ENCODE data around the gene CPHXL2.

CPHXL2 gene

GRCh38 chr16:75676909-75677308 lies at the start of gene CPHXL2:
Gene CPHXL2 (minus strand): TSS chr16:75677009. CDS start chr16:75676999, 10 bp downstream.
- Histone ChIP-seq H3K36me3 (ENCODE audit: insufficient read depth, low read length) (no peaks in the 10 kb centered on the region), H3K9ac (ENCODE audit: low read depth, low read length) (no peak within 1 kb of the TSS), H3K4me1 (ENCODE audit: insufficient read depth, low read length) (no peaks in the 10 kb centered on the region), H3K9me3 (ENCODE audit: control insufficient read depth, insufficient read depth, low read length) (no peaks in the 10 kb centered on the region)

GRCh38 chr16:75726390-75726789 lies 49.6 kb upstream of the CPHXL2 start, which contains the start of gene CPHXL:
Gene CPHXL (minus strand): TSS chr16:75726490. CDS start chr16:75726442, 48 bp downstream.
- Histone ChIP-seq H3K9me3 (ENCODE audit: control insufficient read depth, insufficient read depth, low read length) (no peaks in the 10 kb centered on the region), H3K4me1 (ENCODE audit: insufficient read depth, low read length) (no peaks in the 10 kb centered on the region), H3K36me3 (ENCODE audit: insufficient read depth, low read length) (no peaks in the 10 kb centered on the region), H3K9ac (ENCODE audit: low read depth, low read length) (no peak within 1 kb of the TSS)

- Histone ChIP-seq H3K9ac (ENCODE audit: low read depth, low read length) (no peak overlapping the region), H3K9me3 (ENCODE audit: control insufficient read depth, insufficient read depth, low read length) (no peaks in the 10 kb centered on the region), H3K4me1 (ENCODE audit: insufficient read depth, low read length) (no peaks in the 10 kb centered on the region), H3K36me3 (ENCODE audit: insufficient read depth, low read length) (no peaks in the 10 kb centered on the region)
Observed at GRCh38 chr16:75718452-75718851, 41.6 kb upstream of the CPHXL2 start.

GRCh38 chr16:75714661-75715060 lies 37.9 kb upstream of the CPHXL2 start:
- no peaks in the 10 kb centered on the region for H3K4me1 ChIP-seq (ENCODE audit: insufficient read depth, low read length)
- peaks cover 5% of the 10 kb centered on the region for H3K9me3 ChIP-seq (ENCODE audit: control insufficient read depth, insufficient read depth, low read length)
- no peak overlapping the region for H3K9ac ChIP-seq (ENCODE audit: low read depth, low read length)
- H3K36me3 ChIP-seq (ENCODE audit: insufficient read depth, low read length): no peaks in the 10 kb centered on the region

- no peak overlapping the region for H3K9ac ChIP-seq (ENCODE audit: low read depth, low read length)
- peaks cover 5% of the 10 kb centered on the region for H3K9me3 ChIP-seq (ENCODE audit: control insufficient read depth, insufficient read depth, low read length)
- H3K36me3 ChIP-seq (ENCODE audit: insufficient read depth, low read length): no peaks in the 10 kb centered on the region
- no peaks in the 10 kb centered on the region for H3K4me1 ChIP-seq (ENCODE audit: insufficient read depth, low read length)
Observed at GRCh38 chr16:75710344-75710743, 33.5 kb upstream of the CPHXL2 start.

- Histone ChIP-seq H3K9me3 (ENCODE audit: control insufficient read depth, insufficient read depth, low read length) (no peaks in the 10 kb centered on the region), H3K36me3 (ENCODE audit: insufficient read depth, low read length) (no peaks in the 10 kb centered on the region), H3K4me1 (ENCODE audit: insufficient read depth, low read length) (no peaks in the 10 kb centered on the region), H3K9ac (ENCODE audit: low read depth, low read length) (no peak overlapping the region)
Observed at GRCh38 chr16:75703306-75703705, 26.5 kb upstream of the CPHXL2 start.

GRCh38 chr16:75702242-75702641 lies 25.4 kb upstream of the CPHXL2 start:
- Histone ChIP-seq H3K36me3 (ENCODE audit: insufficient read depth, low read length) (no peaks in the 10 kb centered on the region), H3K4me1 (ENCODE audit: insufficient read depth, low read length) (no peaks in the 10 kb centered on the region), H3K9me3 (ENCODE audit: control insufficient read depth, insufficient read depth, low read length) (no peaks in the 10 kb centered on the region), H3K9ac (ENCODE audit: low read depth, low read length) (no peak overlapping the region)

GRCh38 chr16:75701361-75701760 lies 24.6 kb upstream of the CPHXL2 start, which contains the start of gene DUXB:
Gene DUXB (minus strand): TSS chr16:75701461. CDS start chr16:75701418, 43 bp downstream.
- Histone ChIP-seq H3K36me3 (ENCODE audit: insufficient read depth, low read length) (no peaks in the 10 kb centered on the region), H3K4me1 (ENCODE audit: insufficient read depth, low read length) (no peaks in the 10 kb centered on the region), H3K9ac (ENCODE audit: low read depth, low read length) (no peak within 1 kb of the TSS), H3K9me3 (ENCODE audit: control insufficient read depth, insufficient read depth, low read length) (no peaks in the 10 kb centered on the region)

GRCh38 chr16:75697571-75697970 lies 20.8 kb upstream of the CPHXL2 start:
- Histone ChIP-seq H3K4me1 (ENCODE audit: insufficient read depth, low read length) (no peaks in the 10 kb centered on the region), H3K9me3 (ENCODE audit: control insufficient read depth, insufficient read depth, low read length) (no peaks in the 10 kb centered on the region), H3K9ac (ENCODE audit: low read depth, low read length) (no peak overlapping the region), H3K36me3 (ENCODE audit: insufficient read depth, low read length) (no peaks in the 10 kb centered on the region)

- Histone ChIP-seq H3K36me3 (ENCODE audit: insufficient read depth, low read length) (no peaks in the 10 kb centered on the region), H3K9me3 (ENCODE audit: control insufficient read depth, insufficient read depth, low read length) (no peaks in the 10 kb centered on the region), H3K9ac (ENCODE audit: low read depth, low read length) (no peak overlapping the region), H3K4me1 (ENCODE audit: insufficient read depth, low read length) (no peaks in the 10 kb centered on the region)
Observed at GRCh38 chr16:75695708-75696107, 18.9 kb upstream of the CPHXL2 start.

GRCh38 chr16:75687361-75687760 lies 10.6 kb upstream of the CPHXL2 start:
- Histone ChIP-seq H3K4me1 (ENCODE audit: insufficient read depth, low read length) (no peaks in the 10 kb centered on the region), H3K9me3 (ENCODE audit: control insufficient read depth, insufficient read depth, low read length) (peaks cover 10% of the 10 kb centered on the region), H3K9ac (ENCODE audit: low read depth, low read length) (no peak overlapping the region), H3K36me3 (ENCODE audit: insufficient read depth, low read length) (no peaks in the 10 kb centered on the region)

GRCh38 chr16:75682308-75682707 lies 5.5 kb upstream of the CPHXL2 start:
- no peaks in the 10 kb centered on the region for H3K36me3 ChIP-seq (ENCODE audit: insufficient read depth, low read length)
- no peaks in the 10 kb centered on the region for H3K4me1 ChIP-seq (ENCODE audit: insufficient read depth, low read length)
- H3K9ac ChIP-seq (ENCODE audit: low read depth, low read length): no peak overlapping the region
- H3K9me3 ChIP-seq (ENCODE audit: control insufficient read depth, insufficient read depth, low read length): peaks cover 10% of the 10 kb centered on the region

- peaks cover 2% of the 10 kb centered on the region for H3K9me3 ChIP-seq (ENCODE audit: control insufficient read depth, insufficient read depth, low read length)
- no peaks in the 10 kb centered on the region for H3K36me3 ChIP-seq (ENCODE audit: insufficient read depth, low read length)
- no peak overlapping the region for H3K9ac ChIP-seq (ENCODE audit: low read depth, low read length)
- no peaks in the 10 kb centered on the region for H3K4me1 ChIP-seq (ENCODE audit: insufficient read depth, low read length)
Observed at GRCh38 chr16:75679366-75679765, 2.6 kb upstream of the CPHXL2 start.

GRCh38 chr16:75667503-75667902 lies 9.3 kb downstream of the CPHXL2 start:
- H3K36me3 ChIP-seq (ENCODE audit: insufficient read depth, low read length): no peaks in the 10 kb centered on the region
- H3K9me3 ChIP-seq (ENCODE audit: control insufficient read depth, insufficient read depth, low read length): no peaks in the 10 kb centered on the region
- no peaks in the 10 kb centered on the region for H3K4me1 ChIP-seq (ENCODE audit: insufficient read depth, low read length)
- no peak overlapping the region for H3K9ac ChIP-seq (ENCODE audit: low read depth, low read length)

- H3K9me3 ChIP-seq (ENCODE audit: control insufficient read depth, insufficient read depth, low read length): no peaks in the 10 kb centered on the region
- no peak overlapping the region for H3K9ac ChIP-seq (ENCODE audit: low read depth, low read length)
- no peaks in the 10 kb centered on the region for H3K4me1 ChIP-seq (ENCODE audit: insufficient read depth, low read length)
- peaks cover 6% of the 10 kb centered on the region for H3K36me3 ChIP-seq (ENCODE audit: insufficient read depth, low read length)
Observed at GRCh38 chr16:75660726-75661302, 16.0 kb downstream of the CPHXL2 start.

All from ES-I3 (cell line).